ENCODE results near the gene VAMP7.
"Not testable (repeated sequence)": the region's sequence is repeated elsewhere in the genome, so short reads cannot be mapped to it uniquely, and the experiment has no call there.

VAMP7 gene

DNA sequence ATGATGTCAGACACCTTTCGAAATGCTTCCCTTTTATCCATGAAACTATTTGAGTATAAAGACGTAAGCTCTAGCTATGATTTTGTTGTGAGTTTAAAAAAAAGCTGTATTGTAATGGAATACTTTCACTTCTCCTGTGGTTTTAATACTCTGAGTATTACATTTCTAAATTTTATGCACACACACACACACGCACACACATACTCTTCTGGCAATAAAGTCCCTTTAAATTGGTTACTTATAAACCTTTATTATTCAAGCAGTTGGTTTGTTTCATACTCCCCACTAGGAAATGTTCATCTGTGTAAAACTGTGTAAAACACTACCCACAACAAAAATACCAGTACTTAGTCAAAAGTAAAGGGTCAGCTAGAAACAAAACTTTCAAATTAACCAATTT, 18.2 kb downstream of the VAMP7 start:
- Histone ChIP-seq H3K9me3 (ENCODE audit: control insufficient read depth, low read length) (no peaks in the 10 kb centered on the region), H3K4me3 (ENCODE audit: insufficient read depth, low read depth, low read length) (no peak overlapping the region)
- 75 to 100% methylated on average over 2 to 3 of the region's 3 CpGs for WGBS, 2 experiments

DNA sequence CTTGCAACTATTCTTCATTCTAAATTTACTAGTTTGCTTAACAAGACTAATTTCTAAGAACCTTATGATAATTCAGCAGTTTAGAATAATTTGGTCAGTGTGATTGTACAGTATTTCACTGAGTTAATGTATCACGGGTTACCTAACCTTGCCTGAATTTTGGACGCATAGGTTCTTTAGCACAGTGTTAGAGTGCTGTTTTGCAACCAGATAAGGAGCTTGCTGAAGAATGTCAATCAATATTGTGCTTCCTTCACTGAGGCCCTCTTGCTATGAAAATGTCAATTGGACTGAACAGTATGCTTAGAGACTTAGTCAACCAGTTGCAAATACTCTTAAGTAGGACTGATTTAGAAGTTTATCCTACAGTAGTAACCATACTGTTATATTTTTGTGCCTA, 19.6 kb downstream of the VAMP7 start:
- no peaks in the 10 kb centered on the region for H3K9me3 ChIP-seq (ENCODE audit: control insufficient read depth, low read length)
- H3K27me3 ChIP-seq (ENCODE audit: control insufficient read depth, insufficient read depth, low read length, poor library complexity, severe bottlenecking) = no peaks in the 10 kb centered on the region
- H3K4me3 ChIP-seq (ENCODE audit: insufficient read depth, low read depth, low read length) = no peak overlapping the region
- no peaks in the 10 kb centered on the region for H3K4me1 ChIP-seq (ENCODE audit: control insufficient read depth, insufficient read depth, low read length)
- no peak overlapping the region for H3K27ac ChIP-seq (ENCODE audit: insufficient read depth, low read depth, low read length, poor library complexity, severe bottlenecking)
- 90 to 98% methylated on average over 2 of the region's 2 CpGs for WGBS, 2 experiments
- no peaks in the 10 kb centered on the region for H3K36me3 ChIP-seq (ENCODE audit: control insufficient read depth, insufficient read depth, low read length)

More for the DNA sequence above, 18.2 kb downstream of the VAMP7 start:
- Histone ChIP-seq H3K27me3 (ENCODE audit: control insufficient read depth, insufficient read depth, low read length, poor library complexity, severe bottlenecking) (no peaks in the 10 kb centered on the region), H3K4me1 (ENCODE audit: control insufficient read depth, insufficient read depth, low read length) (no peaks in the 10 kb centered on the region), H3K27ac (ENCODE audit: insufficient read depth, low read depth, low read length, poor library complexity, severe bottlenecking) (no peak overlapping the region), H3K36me3 (ENCODE audit: control insufficient read depth, insufficient read depth, low read length) (no peaks in the 10 kb centered on the region)

- H3K27ac ChIP-seq (ENCODE audit: insufficient read depth, low read depth, low read length, poor library complexity, severe bottlenecking); H3K27me3 ChIP-seq (ENCODE audit: control insufficient read depth, insufficient read depth, low read length, poor library complexity, severe bottlenecking); H3K4me1 ChIP-seq (ENCODE audit: control insufficient read depth, insufficient read depth, low read length); H3K4me3 ChIP-seq (ENCODE audit: insufficient read depth, low read depth, low read length); H3K9me3 ChIP-seq (ENCODE audit: control insufficient read depth, low read length); H3K36me3 ChIP-seq (ENCODE audit: control insufficient read depth, insufficient read depth, low read length): not testable (repeated sequence)
- WGBS, 2 experiments = 88 to 90% methylated on average over 19 to 25 of the region's 26 CpGs
Measured at GRCh38 chrX:155907661-155908060, 26.5 kb downstream of the VAMP7 start.

DNA sequence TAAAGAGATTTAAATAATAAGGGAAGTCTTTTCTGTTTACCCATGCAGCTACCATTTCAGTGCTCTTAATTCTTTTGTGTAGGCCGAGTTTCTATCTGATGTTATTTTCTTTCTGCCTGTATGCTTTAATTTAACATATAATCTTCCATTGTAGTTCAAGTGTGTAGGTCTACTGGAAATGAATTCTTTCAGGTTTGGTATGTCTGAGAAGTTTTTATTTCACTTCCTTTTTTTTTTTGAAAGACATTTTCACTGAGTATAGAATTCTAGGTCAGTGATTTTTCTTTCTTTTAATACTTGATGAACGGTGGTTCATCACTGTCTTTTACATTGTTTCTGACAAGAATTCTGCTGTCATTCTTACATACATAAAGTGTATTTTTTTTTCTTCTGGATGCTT, 42.1 kb downstream of the VAMP7 start:
- no peak overlapping the region for H3K27ac ChIP-seq (ENCODE audit: insufficient read depth, low read depth, low read length, poor library complexity, severe bottlenecking)
- H3K36me3 ChIP-seq (ENCODE audit: control insufficient read depth, insufficient read depth, low read length) = no peaks in the 10 kb centered on the region
- H3K4me3 ChIP-seq (ENCODE audit: insufficient read depth, low read depth, low read length) = no peak overlapping the region
- H3K9me3 ChIP-seq (ENCODE audit: control insufficient read depth, low read length) = no peaks in the 10 kb centered on the region
- WGBS, 2 experiments = no CpG with 5 or more reads among the region's 2 CpGs
- no peaks in the 10 kb centered on the region for H3K4me1 ChIP-seq (ENCODE audit: control insufficient read depth, insufficient read depth, low read length)
- no peaks in the 10 kb centered on the region for H3K27me3 ChIP-seq (ENCODE audit: control insufficient read depth, insufficient read depth, low read length, poor library complexity, severe bottlenecking)

- H3K4me1 ChIP-seq (ENCODE audit: control insufficient read depth, insufficient read depth, low read length); H3K36me3 ChIP-seq (ENCODE audit: control insufficient read depth, insufficient read depth, low read length); H3K27me3 ChIP-seq (ENCODE audit: control insufficient read depth, insufficient read depth, low read length, poor library complexity, severe bottlenecking); H3K4me3 ChIP-seq (ENCODE audit: insufficient read depth, low read depth, low read length); H3K27ac ChIP-seq (ENCODE audit: insufficient read depth, low read depth, low read length, poor library complexity, severe bottlenecking); H3K9me3 ChIP-seq (ENCODE audit: control insufficient read depth, low read length): not testable (repeated sequence)
- 89 to 95% methylated on average over 5 to 6 of the region's 8 CpGs for WGBS, 2 experiments
Measured at GRCh38 chrX:155930852-155931618, 49.9 kb downstream of the VAMP7 start.

GRCh38 chrX:155938132-155938531, 57.0 kb downstream of the VAMP7 start:
- H3K9me3 ChIP-seq (ENCODE audit: control insufficient read depth, low read length) = no peaks in the 10 kb centered on the region
- H3K36me3 ChIP-seq (ENCODE audit: control insufficient read depth, insufficient read depth, low read length) = no peaks in the 10 kb centered on the region
- H3K4me1 ChIP-seq (ENCODE audit: control insufficient read depth, insufficient read depth, low read length) = no peaks in the 10 kb centered on the region
- H3K4me3 ChIP-seq (ENCODE audit: insufficient read depth, low read depth, low read length) = no peak overlapping the region
- H3K27ac ChIP-seq (ENCODE audit: insufficient read depth, low read depth, low read length, poor library complexity, severe bottlenecking) = no peak overlapping the region
- H3K27me3 ChIP-seq (ENCODE audit: control insufficient read depth, insufficient read depth, low read length, poor library complexity, severe bottlenecking) = no peaks in the 10 kb centered on the region

DNA sequence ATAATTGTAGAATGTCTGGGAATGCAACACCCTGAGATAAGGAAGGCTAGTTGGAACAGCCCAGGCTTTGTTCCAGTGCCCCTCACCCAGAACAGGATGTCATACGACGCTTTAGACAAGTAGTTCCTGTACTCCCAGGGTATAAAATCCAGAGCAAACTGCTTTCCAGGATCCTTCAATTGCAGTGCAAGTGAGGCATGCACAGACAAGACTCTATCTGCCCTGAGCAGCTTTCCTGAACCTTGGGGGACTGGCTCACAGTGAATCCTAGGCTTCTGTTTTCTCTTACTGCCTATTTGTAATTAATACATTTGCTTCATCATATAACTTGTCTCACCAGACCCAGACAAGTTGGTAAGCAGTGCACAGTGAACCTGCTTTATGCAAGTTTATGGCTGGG, 68.0 kb downstream of the VAMP7 start:
- Histone ChIP-seq H3K36me3 (ENCODE audit: control insufficient read depth, insufficient read depth, low read length) (no peaks in the 10 kb centered on the region), H3K27ac (ENCODE audit: insufficient read depth, low read depth, low read length, poor library complexity, severe bottlenecking) (no peak overlapping the region), H3K4me1 (ENCODE audit: control insufficient read depth, insufficient read depth, low read length) (no peaks in the 10 kb centered on the region), H3K27me3 (ENCODE audit: control insufficient read depth, insufficient read depth, low read length, poor library complexity, severe bottlenecking) (no peaks in the 10 kb centered on the region), H3K9me3 (ENCODE audit: control insufficient read depth, low read length) (peaks cover 2% of the 10 kb centered on the region), H3K4me3 (ENCODE audit: insufficient read depth, low read depth, low read length) (no peak overlapping the region)
- WGBS, 2 experiments = 82 to 86% methylated on average over 2 of the region's 2 CpGs

GRCh38 chrX:155951237-155951789, 70.2 kb downstream of the VAMP7 start:
- 75 to 76% methylated on average over 3 of the region's 3 CpGs for WGBS, 2 experiments
- no peaks in the 10 kb centered on the region for H3K36me3 ChIP-seq (ENCODE audit: control insufficient read depth, insufficient read depth, low read length)
- no peak overlapping the region for H3K27ac ChIP-seq (ENCODE audit: insufficient read depth, low read depth, low read length, poor library complexity, severe bottlenecking)
- H3K27me3 ChIP-seq (ENCODE audit: control insufficient read depth, insufficient read depth, low read length, poor library complexity, severe bottlenecking) = no peaks in the 10 kb centered on the region
- H3K4me3 ChIP-seq (ENCODE audit: insufficient read depth, low read depth, low read length) = no peak overlapping the region
- no peaks in the 10 kb centered on the region for H3K4me1 ChIP-seq (ENCODE audit: control insufficient read depth, insufficient read depth, low read length)
- peaks cover 2% of the 10 kb centered on the region for H3K9me3 ChIP-seq (ENCODE audit: control insufficient read depth, low read length)

DNA sequence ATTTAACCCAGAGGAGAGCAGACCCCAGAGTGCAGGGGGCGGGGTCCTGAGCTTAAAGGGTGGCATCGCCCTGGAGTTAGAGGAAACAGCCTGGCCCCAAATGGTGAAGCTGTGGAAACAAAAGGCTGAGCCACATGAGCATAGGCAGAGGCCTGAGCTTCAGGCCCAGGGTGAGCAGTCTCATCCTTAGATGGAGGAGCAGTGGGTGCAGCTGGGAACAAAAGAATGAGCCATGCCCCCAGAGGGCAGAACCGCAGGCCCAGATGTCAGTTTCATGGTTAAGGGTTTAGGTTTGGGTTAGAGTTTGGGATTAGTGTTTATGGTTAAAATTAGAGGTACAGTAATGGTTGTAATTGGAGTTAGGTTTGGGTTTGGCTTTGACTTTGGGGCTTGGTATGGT, 71.9 kb downstream of the VAMP7 start:
- Histone ChIP-seq H3K36me3 (ENCODE audit: control insufficient read depth, insufficient read depth, low read length) (no peaks in the 10 kb centered on the region), H3K27ac (ENCODE audit: insufficient read depth, low read depth, low read length, poor library complexity, severe bottlenecking) (no peak overlapping the region), H3K27me3 (ENCODE audit: control insufficient read depth, insufficient read depth, low read length, poor library complexity, severe bottlenecking) (no peaks in the 10 kb centered on the region), H3K4me1 (ENCODE audit: control insufficient read depth, insufficient read depth, low read length) (no peaks in the 10 kb centered on the region), H3K9me3 (ENCODE audit: control insufficient read depth, low read length) (peaks cover 2% of the 10 kb centered on the region), H3K4me3 (ENCODE audit: insufficient read depth, low read depth, low read length) (no peak overlapping the region)
- WGBS, 2 experiments = 72 to 76% methylated on average over 3 of the region's 3 CpGs

DNA sequence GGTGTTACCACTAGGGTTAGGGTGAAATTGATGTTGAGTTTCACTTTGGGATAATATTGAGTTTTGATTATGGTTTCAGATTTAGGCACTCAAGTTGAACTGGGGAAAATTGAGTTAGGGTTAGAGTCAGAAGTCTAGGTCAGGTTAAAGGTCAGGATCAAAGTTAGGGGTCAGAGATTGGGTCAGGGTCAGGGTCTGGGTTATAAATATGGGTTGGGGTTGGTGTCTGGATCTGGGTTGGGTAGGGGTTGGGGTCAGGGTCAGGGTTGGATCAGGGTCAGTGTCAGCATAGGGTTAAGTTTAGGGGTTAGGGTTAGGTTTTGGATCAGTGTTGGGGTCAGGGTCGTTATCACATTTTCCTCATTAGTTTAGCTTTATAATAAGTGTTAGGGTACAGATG, 73.6 kb downstream of the VAMP7 start:
- H3K4me3 ChIP-seq (ENCODE audit: insufficient read depth, low read depth, low read length) = no peak overlapping the region
- no peaks in the 10 kb centered on the region for H3K27me3 ChIP-seq (ENCODE audit: control insufficient read depth, insufficient read depth, low read length, poor library complexity, severe bottlenecking)
- no peaks in the 10 kb centered on the region for H3K4me1 ChIP-seq (ENCODE audit: control insufficient read depth, insufficient read depth, low read length)
- H3K27ac ChIP-seq (ENCODE audit: insufficient read depth, low read depth, low read length, poor library complexity, severe bottlenecking) = no peak overlapping the region
- no peaks in the 10 kb centered on the region for H3K36me3 ChIP-seq (ENCODE audit: control insufficient read depth, insufficient read depth, low read length)
- H3K9me3 ChIP-seq (ENCODE audit: control insufficient read depth, low read length) = peaks cover 2% of the 10 kb centered on the region
- 67% methylated on average over 1 of the region's 1 CpG; no CpG with 5 or more reads in 1 of the 2 experiments for WGBS, 2 experiments

All from ectodermal cell (in vitro differentiated cells).